Naive B cell (primary cell): ENCODE measurements around the gene CEMIP. TPM values are rescaled to one million over a fixed set of nuclear protein-coding genes. Genes with fewer than 3 reads are reported as not detected.

Experiments used
- ATAC-seq, 2 donors: fragments of 150-1000 bp; cut with Tn5 transposase; 2 replicates each; pipeline ENCODE4 v1.10.0; 2021; ENCODE audit warnings: low read depth in 2 of 2, mild to moderate bottlenecking in 2 of 2, moderate library complexity in 2 of 2
- DNase-seq: peaks from one replicate; pipeline ENCODE4 v3.0.0; 2022
- H3K27ac Mint-ChIP-seq, 6 donors: one replicate each; pipeline ENCODE4 v1.8.0; 2020 to 2022; ENCODE audit warnings: mild to moderate bottlenecking in 6 of 6, mixed read lengths in 6 of 6, moderate library complexity in 5 of 6, inconsistent platforms in 2 of 6
- H3K27me3 Mint-ChIP-seq, 3 donors: one replicate each; pipeline ENCODE4 v1.8.0; 2021 to 2022; ENCODE audit warnings: mixed read lengths in 3 of 3, mild to moderate bottlenecking in 1 of 3
- H3K36me3 Mint-ChIP-seq, 2 donors: one replicate each; pipeline ENCODE4 v1.8.0; 2020 to 2022; ENCODE audit warnings: mixed read lengths in 2 of 2, inconsistent platforms in 1 of 2, mild to moderate bottlenecking in 1 of 2
- H3K4me1 Mint-ChIP-seq, 3 donors: one replicate each; pipeline ENCODE4 v1.8.0; 2020 to 2022; ENCODE audit warnings: mixed read lengths in 3 of 3, inconsistent platforms in 1 of 3, mild to moderate bottlenecking in 1 of 3, moderate library complexity in 1 of 3
- H3K4me3 Mint-ChIP-seq, 8 donors: one replicate each; pipeline ENCODE4 v1.8.0; 2020 to 2022; ENCODE audit warnings: mild to moderate bottlenecking in 8 of 8, mixed read lengths in 8 of 8, moderate library complexity in 8 of 8, inconsistent platforms in 2 of 8
- H3K9me3 Mint-ChIP-seq, 7 donors: one replicate each; pipeline ENCODE4 v1.8.0; 2020 to 2022; ENCODE audit warnings: mixed read lengths in 7 of 7, mild to moderate bottlenecking in 5 of 7, inconsistent platforms in 2 of 7, moderate library complexity in 1 of 7
- polyA plus RNA-seq, 6 donors: library from polyadenylated mRNA; unstranded; fragments of 300-500 nt; fragmentation: Illumina TruSeq; gene quantifications; one replicate each; pipeline ENCODE4 v1.2.3, GENCODE V29; 2021; ENCODE audit warnings: low read depth in 6 of 6

CEMIP gene
- polyA plus RNA-seq, 6 donors from 2014 or later, result 0.03 to 0.12 (median 0.05) TPM; not detected in 3

GRCh38 chr15:80883641-80884040 lies 104.5 kb downstream of the CEMIP start:
- H3K27ac Mint-ChIP-seq, result no peak overlapping the region
- H3K4me3 Mint-ChIP-seq, result no peak overlapping the region
- no peaks in the 10 kb centered on the region for H3K36me3 Mint-ChIP-seq

GRCh38 chr15:80885016-80885579 lies 105.9 kb downstream of the CEMIP start:
- Mint-ChIP-seq H3K27me3 (no peaks in the 10 kb centered on the region), H3K4me3 (no peak overlapping the region), H3K36me3 (no peaks in the 10 kb centered on the region), H3K9me3 (no peaks in the 10 kb centered on the region), H3K27ac (no peak overlapping the region), H3K4me1 (no peaks in the 10 kb centered on the region)
- DNase-seq, result no peak
- no peak for ATAC-seq

More at GRCh38 chr15:80883641-80884040, 104.5 kb downstream of the CEMIP start:
- H3K9me3 Mint-ChIP-seq, result no peaks in the 10 kb centered on the region
- ATAC-seq (no peak), DNase-seq (no peak)
- H3K27me3 Mint-ChIP-seq, result no peaks in the 10 kb centered on the region
- H3K4me1 Mint-ChIP-seq, result no peaks in the 10 kb centered on the region

- Mint-ChIP-seq H3K9me3 (no peaks in the 10 kb centered on the region), H3K4me1 (no peaks in the 10 kb centered on the region), H3K4me3 (no peak overlapping the region), H3K27ac (no peak overlapping the region), H3K36me3 (no peaks in the 10 kb centered on the region), H3K27me3 (no peaks in the 10 kb centered on the region)
- ATAC-seq (no peak), DNase-seq (no peak)
These were observed 108.0 kb downstream of the CEMIP start for GRCh38 chr15:80887148-80887547.

GRCh38 chr15:80888846-80889245 lies 109.7 kb downstream of the CEMIP start:
- no peaks in the 10 kb centered on the region for H3K4me1 Mint-ChIP-seq
- H3K27me3 Mint-ChIP-seq, result no peaks in the 10 kb centered on the region
- ATAC-seq (no peak), DNase-seq (no peak)
- H3K4me3 Mint-ChIP-seq, result no peak overlapping the region
- H3K36me3 Mint-ChIP-seq, result peaks cover 0 to 5% of the 10 kb centered on the region in 2 donors
- no peak overlapping the region for H3K27ac Mint-ChIP-seq
- no peaks in the 10 kb centered on the region for H3K9me3 Mint-ChIP-seq

GRCh38 chr15:80890341-80891005 lies 111.3 kb downstream of the CEMIP start:
- no peak for DNase-seq
- Mint-ChIP-seq H3K4me3 (no peak overlapping the region), H3K27ac (peak overlapping the region in 1 of 6 donors; percentile 15), H3K4me1 (no peaks in the 10 kb centered on the region), H3K36me3 (peaks cover 0 to 9% of the 10 kb centered on the region in 2 donors), H3K9me3 (peaks cover 0 to 3% (median 0%) of the 10 kb centered on the region in 7 donors), H3K27me3 (no peaks in the 10 kb centered on the region)
- no peak for ATAC-seq

- H3K4me1 Mint-ChIP-seq, result no peaks in the 10 kb centered on the region
These were observed 111.8 kb downstream of the CEMIP start for GRCh38 chr15:80891006-80891405.

GRCh38 chr15:80892414-80892813 lies 113.2 kb downstream of the CEMIP start:
- no peak overlapping the region for H3K27ac Mint-ChIP-seq
- no peaks in the 10 kb centered on the region for H3K4me1 Mint-ChIP-seq
- ATAC-seq, result no peak
- no peaks in the 10 kb centered on the region for H3K27me3 Mint-ChIP-seq
- peaks cover 0 to 15% (median 5%) of the 10 kb centered on the region in 7 donors for H3K9me3 Mint-ChIP-seq
- DNase-seq, result no peak
- peaks cover 12 to 25% of the 10 kb centered on the region in 2 donors for H3K36me3 Mint-ChIP-seq
- no peak overlapping the region for H3K4me3 Mint-ChIP-seq

More at GRCh38 chr15:80891006-80891405, 111.8 kb downstream of the CEMIP start:
- Mint-ChIP-seq H3K27me3 (no peaks in the 10 kb centered on the region), H3K36me3 (peaks cover 1 to 13% of the 10 kb centered on the region in 2 donors), H3K27ac (no peak overlapping the region), H3K9me3 (peaks cover 0 to 8% (median 0%) of the 10 kb centered on the region in 7 donors), H3K4me3 (no peak overlapping the region)
- no peak for DNase-seq
- ATAC-seq, result no peak

- peaks cover 0 to 15% (median 5%) of the 10 kb centered on the region in 7 donors for H3K9me3 Mint-ChIP-seq
- H3K4me1 Mint-ChIP-seq, result no peaks in the 10 kb centered on the region
- DNase-seq, result no peak
- peaks cover 12 to 25% of the 10 kb centered on the region in 2 donors for H3K36me3 Mint-ChIP-seq
- no peak overlapping the region for H3K27ac Mint-ChIP-seq
- no peaks in the 10 kb centered on the region for H3K27me3 Mint-ChIP-seq
- no peak for ATAC-seq
- no peak overlapping the region for H3K4me3 Mint-ChIP-seq
These were observed 114.6 kb downstream of the CEMIP start for GRCh38 chr15:80893777-80894176.

- peaks cover 12 to 25% of the 10 kb centered on the region in 2 donors for H3K36me3 Mint-ChIP-seq
- DNase-seq (no peak), ATAC-seq (no peak)
- H3K4me3 Mint-ChIP-seq, result no peak overlapping the region
- H3K4me1 Mint-ChIP-seq, result no peaks in the 10 kb centered on the region
- H3K27me3 Mint-ChIP-seq, result no peaks in the 10 kb centered on the region
- H3K9me3 Mint-ChIP-seq, result peaks cover 0 to 15% (median 5%) of the 10 kb centered on the region in 7 donors
- H3K27ac Mint-ChIP-seq, result peak overlapping the region in 1 of 6 donors; percentile 59
These were observed 115.9 kb downstream of the CEMIP start for GRCh38 chr15:80895091-80895490.

GRCh38 chr15:80895965-80896364 lies 116.8 kb downstream of the CEMIP start:
- Mint-ChIP-seq H3K27ac (no peak overlapping the region), H3K9me3 (peaks cover 0 to 15% (median 5%) of the 10 kb centered on the region in 7 donors), H3K36me3 (peaks cover 12 to 25% of the 10 kb centered on the region in 2 donors), H3K4me3 (no peak overlapping the region), H3K4me1 (no peaks in the 10 kb centered on the region), H3K27me3 (no peaks in the 10 kb centered on the region)
- ATAC-seq (no peak), DNase-seq (no peak)

- H3K4me1 Mint-ChIP-seq, result no peaks in the 10 kb centered on the region
- no peak overlapping the region for H3K4me3 Mint-ChIP-seq
- H3K9me3 Mint-ChIP-seq, result peaks cover 0 to 15% (median 5%) of the 10 kb centered on the region in 7 donors
- no peak overlapping the region for H3K27ac Mint-ChIP-seq
- DNase-seq (no peak), ATAC-seq (no peak)
- no peaks in the 10 kb centered on the region for H3K27me3 Mint-ChIP-seq
- H3K36me3 Mint-ChIP-seq, result peaks cover 12 to 25% of the 10 kb centered on the region in 2 donors
These were observed 118.9 kb downstream of the CEMIP start for GRCh38 chr15:80898040-80898439.

GRCh38 chr15:80902298-80902801 lies 123.2 kb downstream of the CEMIP start:
- Mint-ChIP-seq H3K4me3 (no peak overlapping the region), H3K4me1 (no peaks in the 10 kb centered on the region), H3K27ac (no peak overlapping the region), H3K27me3 (no peaks in the 10 kb centered on the region), H3K36me3 (peaks cover 0 to 7% of the 10 kb centered on the region in 2 donors), H3K9me3 (peaks cover 0 to 2% (median 0%) of the 10 kb centered on the region in 7 donors)
- ATAC-seq (no peak), DNase-seq (no peak)

- Mint-ChIP-seq H3K27ac (no peak overlapping the region), H3K4me3 (no peak overlapping the region), H3K9me3 (peaks cover 0 to 3% (median 0%) of the 10 kb centered on the region in 7 donors), H3K36me3 (peaks cover 14 to 17% of the 10 kb centered on the region in 2 donors), H3K4me1 (no peaks in the 10 kb centered on the region), H3K27me3 (no peaks in the 10 kb centered on the region)
- ATAC-seq (no peak), DNase-seq (no peak)
These were observed 125.8 kb downstream of the CEMIP start for GRCh38 chr15:80904998-80905397.

- H3K27ac Mint-ChIP-seq, result no peak overlapping the region
- H3K36me3 Mint-ChIP-seq, result peaks cover 21 to 24% of the 10 kb centered on the region in 2 donors
- ATAC-seq (no peak), DNase-seq (no peak)
- H3K27me3 Mint-ChIP-seq, result no peaks in the 10 kb centered on the region
- peaks cover 0 to 3% (median 0%) of the 10 kb centered on the region in 7 donors for H3K9me3 Mint-ChIP-seq
- no peaks in the 10 kb centered on the region for H3K4me1 Mint-ChIP-seq
- H3K4me3 Mint-ChIP-seq, result no peak overlapping the region
These were observed 127.1 kb downstream of the CEMIP start for GRCh38 chr15:80906159-80906766.
